ENCODE results near the gene PSD.
A peak's percentile ranks its signal among the peaks of the same experiment; 100 is the strongest.

PSD gene

GRCh38 chr10:102382871-102383270 is 35.7 kb downstream of the PSD start:
- no peak for DNase-seq

- DNase-seq = no peak
Observed at GRCh38 chr10:102381983-102382382, 36.6 kb downstream of the PSD start.

GRCh38 chr10:102379383-102379782 is 39.2 kb downstream of the PSD start:
- no peak for DNase-seq

GRCh38 chr10:102376901-102377300 is 41.7 kb downstream of the PSD start:
- DNase-seq = no peak

- no peak for DNase-seq
Observed at GRCh38 chr10:102375867-102376266, 42.7 kb downstream of the PSD start.

GRCh38 chr10:102375250-102375649 is 43.3 kb downstream of the PSD start:
- peak in 1 of 2 experiments; percentile 9 for DNase-seq

GRCh38 chr10:102371295-102371694 is 47.3 kb downstream of the PSD start:
- DNase-seq = no peak

GRCh38 chr10:102368077-102368476 is 50.5 kb downstream of the PSD start:
- no peak for DNase-seq

- DNase-seq = no peak
Observed at GRCh38 chr10:102367441-102367840, 51.1 kb downstream of the PSD start.

GRCh38 chr10:102358712-102359382 is 59.7 kb downstream of the PSD start:
- no peak for DNase-seq

- DNase-seq = no peak
Observed at GRCh38 chr10:102354451-102354850, 64.1 kb downstream of the PSD start.

Data from NCI-H524 (cell line).